D721Med (cell line): Measurements from ENCODE around the gene SHLD1.

Experiments
- DNase-seq: peaks from one replicate; pipeline ENCODE4 v3.0.0; 2011; ENCODE audit warnings: low spot score; ENCODE audit not compliant: insufficient read length
- FAIRE-seq: peaks from 2 replicates; lab custom pipeline; 2011; peaks lifted over from hg19 to GRCh38; lab: Jason Lieb, UNC
- TF ChIP-seq, protein P1 (sequence below): IDR thresholded peaks from 2 replicates; pipeline ENCODE4 v1.5.1; 2012; ENCODE audit warnings: mild to moderate bottlenecking, control low read depth; ENCODE audit not compliant: insufficient read depth; ENCODE audit errors: missing control alignments

SHLD1 gene

DNA sequence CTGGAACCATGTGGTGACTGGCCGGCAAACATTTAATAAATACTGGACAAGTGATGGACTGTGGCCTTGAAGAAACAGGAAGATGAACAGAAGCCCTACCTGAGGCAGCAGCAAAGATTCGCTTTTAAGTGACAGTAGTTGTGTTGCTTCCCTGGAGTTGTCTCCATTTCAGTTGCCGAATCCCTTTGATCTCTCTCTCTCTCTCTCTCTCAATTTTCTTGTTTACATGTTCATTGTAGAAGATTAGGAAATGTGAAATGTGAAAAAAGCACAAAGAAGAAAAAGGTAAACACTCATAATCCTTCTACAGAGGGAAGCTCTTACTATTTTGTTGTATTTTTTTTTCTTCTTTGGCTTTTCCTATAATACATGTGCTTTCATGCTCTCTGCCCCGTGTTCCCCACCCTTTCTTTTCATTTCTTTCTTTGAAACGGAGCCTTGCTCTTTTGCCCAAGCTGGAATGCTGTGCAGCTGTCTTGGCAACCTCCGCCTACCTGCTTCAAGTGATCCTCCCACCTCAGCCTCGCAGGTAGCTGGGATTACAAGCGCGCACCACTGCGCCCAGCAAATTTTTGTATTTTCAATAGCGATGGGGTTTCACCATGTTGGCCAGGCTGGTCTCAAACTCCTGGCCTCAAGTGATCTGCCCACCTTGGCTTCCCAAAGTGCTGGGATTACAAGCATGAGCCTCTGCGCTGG is 81.5 kb downstream of the SHLD1 start:
- no peak for DNase-seq
- TF ChIP-seq, protein P1, sequence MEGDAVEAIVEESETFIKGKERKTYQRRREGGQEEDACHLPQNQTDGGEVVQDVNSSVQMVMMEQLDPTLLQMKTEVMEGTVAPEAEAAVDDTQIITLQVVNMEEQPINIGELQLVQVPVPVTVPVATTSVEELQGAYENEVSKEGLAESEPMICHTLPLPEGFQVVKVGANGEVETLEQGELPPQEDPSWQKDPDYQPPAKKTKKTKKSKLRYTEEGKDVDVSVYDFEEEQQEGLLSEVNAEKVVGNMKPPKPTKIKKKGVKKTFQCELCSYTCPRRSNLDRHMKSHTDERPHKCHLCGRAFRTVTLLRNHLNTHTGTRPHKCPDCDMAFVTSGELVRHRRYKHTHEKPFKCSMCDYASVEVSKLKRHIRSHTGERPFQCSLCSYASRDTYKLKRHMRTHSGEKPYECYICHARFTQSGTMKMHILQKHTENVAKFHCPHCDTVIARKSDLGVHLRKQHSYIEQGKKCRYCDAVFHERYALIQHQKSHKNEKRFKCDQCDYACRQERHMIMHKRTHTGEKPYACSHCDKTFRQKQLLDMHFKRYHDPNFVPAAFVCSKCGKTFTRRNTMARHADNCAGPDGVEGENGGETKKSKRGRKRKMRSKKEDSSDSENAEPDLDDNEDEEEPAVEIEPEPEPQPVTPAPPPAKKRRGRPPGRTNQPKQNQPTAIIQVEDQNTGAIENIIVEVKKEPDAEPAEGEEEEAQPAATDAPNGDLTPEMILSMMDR, result no peak

DNA sequence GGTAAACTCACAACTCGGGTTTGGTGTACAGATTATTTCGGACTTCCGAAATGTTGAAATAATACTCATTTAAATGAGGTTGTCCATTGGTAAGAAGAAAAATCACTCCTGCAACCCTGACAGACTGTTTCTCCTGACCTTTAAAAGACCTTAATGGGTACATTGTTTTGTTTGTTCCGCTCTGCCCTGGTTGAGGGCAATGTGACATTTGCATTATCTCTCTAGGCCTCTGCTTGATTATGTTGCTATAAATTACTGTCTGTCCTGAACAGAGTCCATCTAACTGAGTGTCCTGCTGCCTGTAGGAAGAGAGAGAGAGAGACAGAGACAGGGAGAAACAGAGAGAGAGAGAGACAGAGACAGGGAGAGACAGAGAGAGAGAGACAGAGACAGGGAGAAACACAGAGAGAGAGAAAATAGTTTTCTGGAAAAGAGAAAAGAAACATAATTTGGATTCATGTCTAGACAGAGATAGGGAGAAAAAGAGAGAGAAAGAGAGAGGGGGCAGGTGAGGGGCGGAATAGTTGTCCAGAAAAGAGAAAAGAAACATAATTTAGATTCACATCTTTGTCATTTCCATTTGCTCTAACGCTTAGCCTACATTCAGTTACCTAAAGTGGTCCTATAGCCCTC is 83.2 kb downstream of the SHLD1 start:
- TF ChIP-seq, protein P1, result no peak
- DNase-seq (no peak), FAIRE-seq (no peak)

More for the DNA sequence above, 81.5 kb downstream of the SHLD1 start:
- FAIRE-seq, result no peak

DNA sequence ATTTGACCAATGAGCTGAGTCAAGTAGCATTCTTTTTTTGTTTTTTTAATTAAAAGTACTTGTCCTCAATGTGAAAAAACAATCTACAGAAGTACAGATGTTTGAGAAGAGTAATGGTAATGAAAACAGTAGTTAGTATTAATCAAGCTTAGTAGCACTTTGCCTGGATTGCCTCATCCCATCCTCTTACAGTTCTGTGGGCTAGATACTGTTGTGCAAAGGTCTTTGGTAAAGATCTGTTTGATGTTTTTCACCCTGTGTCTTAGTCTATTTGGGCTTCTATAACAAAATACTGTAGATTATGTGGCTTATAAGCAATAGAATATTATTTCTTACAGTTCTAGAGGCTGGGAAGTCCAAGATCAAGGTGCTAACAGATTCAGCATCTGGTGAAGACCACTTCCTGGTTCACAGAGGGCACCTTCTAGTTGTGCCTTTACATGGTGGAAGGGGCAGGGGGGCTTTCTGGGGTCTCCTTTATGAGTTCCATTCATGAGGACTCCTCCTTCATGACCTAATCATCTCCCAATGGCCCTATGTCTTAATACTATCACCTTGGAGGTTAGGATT is 84.3 kb downstream of the SHLD1 start:
- no peak for FAIRE-seq
- TF ChIP-seq, protein P1, result no peak
- DNase-seq, result no peak

DNA sequence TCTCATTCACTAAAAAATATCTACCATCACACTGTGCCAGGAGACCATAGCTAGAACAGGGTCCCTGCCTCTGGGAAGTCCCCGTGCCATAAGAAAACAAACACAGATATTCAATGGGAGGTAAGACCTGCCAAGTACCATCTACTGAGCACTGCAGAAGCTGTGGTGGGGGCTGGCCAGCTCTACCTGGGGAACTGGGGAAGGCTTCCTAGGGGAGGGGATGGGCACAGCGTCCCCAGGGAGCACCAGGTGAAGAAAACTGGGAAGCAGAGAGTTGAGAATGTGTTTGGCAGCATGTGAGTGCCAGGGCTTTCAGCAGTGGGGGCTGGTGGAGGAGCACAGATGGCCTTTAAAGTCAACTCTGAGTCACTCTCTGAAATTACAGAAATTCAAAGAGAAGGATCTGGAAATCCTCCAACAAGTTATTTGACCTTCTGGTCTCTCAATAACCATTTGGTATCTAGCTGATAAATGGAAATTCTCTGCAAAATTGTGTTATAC is 85.2 kb downstream of the SHLD1 start:
- DNase-seq, result no peak
- FAIRE-seq, result no peak
- TF ChIP-seq, protein P1, result no peak

DNA sequence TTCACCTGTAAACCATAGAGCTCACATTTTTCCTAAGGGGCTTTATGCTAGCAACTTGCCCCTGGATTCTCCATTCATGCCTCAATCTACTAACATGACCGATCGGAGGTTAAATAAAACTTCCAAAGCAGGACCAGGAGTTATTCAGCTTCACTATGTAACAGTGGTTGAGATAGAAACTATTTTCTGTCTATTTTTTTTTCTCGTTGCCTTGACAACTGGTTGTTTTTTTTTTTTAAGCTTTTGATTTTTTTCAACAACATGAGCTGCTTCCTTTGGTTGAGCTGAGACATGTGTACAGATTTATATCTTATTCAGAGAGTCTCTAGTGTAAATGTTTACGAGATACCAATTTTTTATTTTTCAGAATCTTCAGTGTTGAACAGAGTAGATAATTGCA is 85.7 kb downstream of the SHLD1 start:
- FAIRE-seq (no peak), DNase-seq (no peak)
- TF ChIP-seq, protein P1, result no peak

DNA sequence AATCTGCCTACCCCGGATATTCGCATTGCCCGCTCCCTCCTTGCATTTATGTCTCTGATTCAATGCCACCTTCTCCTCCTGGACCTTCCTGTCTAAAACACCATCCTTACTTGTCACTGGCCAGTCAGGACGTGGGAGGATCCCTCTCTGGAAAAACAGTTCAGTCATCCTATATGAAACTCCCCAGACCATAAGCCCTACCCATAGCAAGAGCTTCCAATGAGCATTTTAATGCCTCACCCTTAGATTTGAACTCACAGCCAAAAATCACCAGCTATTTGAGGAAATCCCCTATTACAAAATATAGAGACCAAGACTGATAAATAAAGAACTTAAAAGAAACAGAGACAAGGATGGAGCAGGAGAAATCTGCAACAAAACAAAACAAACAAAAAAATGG is 86.4 kb downstream of the SHLD1 start:
- TF ChIP-seq, protein P1, result no peak
- DNase-seq (no peak), FAIRE-seq (no peak)
